CD4-positive, alpha-beta T cell (primary cell): ENCODE data around the gene PTX3. TPM values are rescaled to one million over a fixed set of nuclear protein-coding genes. Genes with fewer than 3 reads are reported as not detected.

Experiments
- ATAC-seq: fragments of 200-7000 bp; cut with Tn5 transposase; one replicate; pipeline ENCODE4 v1.10.0; 2022; ENCODE audit warnings: mild to moderate bottlenecking; ENCODE audit not compliant: poor library complexity
- CTCF ChIA-PET: fragments of 350-600 bp; sonication (Branson Sonifier 250); formaldehyde crosslinking; loops from one replicate; lab custom pipeline; 2021; ENCODE audit warnings: antibody characterized with exemption, inconsistent platforms; lab: Charles Lee
- POLR2A ChIA-PET: fragments of 350-600 bp; sonication (Branson Sonifier 250); formaldehyde crosslinking; loops from one replicate; lab custom pipeline; 2021; ENCODE audit warnings: antibody characterized with exemption, inconsistent platforms; lab: Charles Lee
- DNase-seq, 14 experiments: peaks; one replicate each; pipeline ENCODE4 v3.0.0-alpha.2; 2013 to 2020; ENCODE audit warnings: mixed read lengths in 2 of 14
- H3K27ac ChIP-seq, 2 donors: one replicate each; pipeline versions ENCODE4 v1.5.1 to v1.7.0; 2013; ENCODE audit warnings: low read length in 2 of 2, low read depth in 1 of 2, mild to moderate bottlenecking in 1 of 2
- H3K27me3 ChIP-seq, 2 experiments: 1 replicate in 1 of 2; 2 replicates in 1 of 2; pipeline versions ENCODE4 v1.6.1 to v1.7.0; 2013; ENCODE audit warnings: low read length in 2 of 2, control low read depth in 1 of 2, mild to moderate bottlenecking in 1 of 2, moderate library complexity in 1 of 2; ENCODE audit not compliant: insufficient read depth in 2 of 2, control insufficient read depth in 1 of 2
- H3K36me3 ChIP-seq: one replicate; pipeline ENCODE4 v1.6.1; 2013; ENCODE audit warnings: low read length, control low read depth; ENCODE audit not compliant: insufficient read depth
- H3K4me1 ChIP-seq: one replicate; pipeline ENCODE4 v1.6.1; 2013; ENCODE audit warnings: low read length, control low read depth; ENCODE audit not compliant: insufficient read depth
- H3K4me3 ChIP-seq: one replicate; pipeline ENCODE4 v1.5.1; 2013; ENCODE audit warnings: mild to moderate bottlenecking, low read length, moderate library complexity
- H3K9me3 ChIP-seq, 2 experiments: 1 replicate in 1 of 2; 2 replicates in 1 of 2; pipeline versions ENCODE4 v1.6.1 to v1.7.0; 2013; ENCODE audit warnings: low read length in 2 of 2, mild to moderate bottlenecking in 2 of 2, control low read depth in 1 of 2, moderate library complexity in 1 of 2; ENCODE audit not compliant: control insufficient read depth in 1 of 2, insufficient read depth in 1 of 2
- H3K27ac Mint-ChIP-seq: one replicate; pipeline ENCODE4 v1.8.0; 2020; ENCODE audit warnings: mixed read lengths
- H3K27me3 Mint-ChIP-seq: one replicate; pipeline ENCODE4 v1.8.0; 2021; ENCODE audit warnings: mixed read lengths
- H3K36me3 Mint-ChIP-seq: one replicate; pipeline ENCODE4 v1.8.0; 2021; ENCODE audit warnings: low read depth, mixed read lengths
- H3K4me1 Mint-ChIP-seq: one replicate; pipeline ENCODE4 v1.8.0; 2021; ENCODE audit warnings: low read depth, mixed read lengths
- H3K4me3 Mint-ChIP-seq: one replicate; pipeline ENCODE4 v1.8.0; 2020; ENCODE audit warnings: mild to moderate bottlenecking, mixed read lengths
- H3K9me3 Mint-ChIP-seq: one replicate; pipeline ENCODE4 v1.8.0; 2020; ENCODE audit warnings: mixed read lengths
- CTCF ChIP-seq: fragments of 200-600 bp; IDR thresholded peaks from one replicate; pipeline ENCODE4 v1.8.0; 2022; ENCODE audit warnings: antibody characterized with exemption, mild to moderate bottlenecking
- intact Hi-C, 2 experiments: fragments of 100-400 bp; cut with DNase I in 1 of 2; cut with micrococcal nuclease in 1 of 2; formaldehyde crosslinking; loops; one replicate each; pipeline versions ENCODE4 v1.15.1 to v1.9.0; 2023 to 2025; cut with DNase I, micrococcal nuclease
- total RNA-seq, 174 experiments: library from RNA in 2 of 174; stranded (reverse) in 2 of 174; gene quantifications; one replicate each; pipeline ENCODE4 v1.2.3 and lab custom pipeline; 2021 to 2026

The PTX3 gene
- total RNA-seq, 2 experiments from 2014 or later, result 0.16 to 0.34 TPM

GRCh38 chr3:157429708-157430107, 6.9 kb upstream of the PTX3 start:
- DNase-seq (peak in 2 of 14 experiments; percentile 33 to 44), ATAC-seq (no peak)
- H3K36me3 Mint-ChIP-seq, result no peaks in the 10 kb centered on the region
- Histone ChIP-seq H3K9me3 (no peaks in the 10 kb centered on the region), H3K27ac (no peak overlapping the region), H3K27me3 (no peaks in the 10 kb centered on the region), H3K4me1 (no peaks in the 10 kb centered on the region), H3K4me3 (no peak overlapping the region), H3K36me3 (no peaks in the 10 kb centered on the region)
- no peak overlapping the region for H3K27ac Mint-ChIP-seq
- H3K9me3 Mint-ChIP-seq, result peaks cover 4% of the 10 kb centered on the region
- ChIA-PET POLR2A (no interaction called here), CTCF (no interaction called here)
- intact Hi-C loops, result no loop called here
- peaks cover 11% of the 10 kb centered on the region for H3K27me3 Mint-ChIP-seq
- no peaks in the 10 kb centered on the region for H3K4me1 Mint-ChIP-seq
- no peak overlapping the region for H3K4me3 Mint-ChIP-seq
- TF ChIP-seq CTCF, result no peak

- Mint-ChIP-seq H3K9me3 (no peaks in the 10 kb centered on the region), H3K4me3 (no peak overlapping the region), H3K27ac (no peak overlapping the region), H3K36me3 (no peaks in the 10 kb centered on the region), H3K4me1 (peaks cover 6% of the 10 kb centered on the region), H3K27me3 (peaks cover 53% of the 10 kb centered on the region)
- Histone ChIP-seq H3K27me3 (peaks cover 15 to 33% of the 10 kb centered on the region in 2 experiments), H3K4me1 (peaks cover 5% of the 10 kb centered on the region), H3K4me3 (no peak overlapping the region), H3K27ac (no peak overlapping the region), H3K36me3 (no peaks in the 10 kb centered on the region), H3K9me3 (peaks cover 0 to 5% of the 10 kb centered on the region in 2 experiments)
- CTCF ChIA-PET, result no interaction called here
- ATAC-seq, result no peak
- POLR2A ChIA-PET, result no interaction called here
- no peak for DNase-seq
- intact Hi-C loops, result no loop called here
- TF ChIP-seq CTCF, result no peak
These were observed 1.6 kb downstream of the PTX3 start for GRCh38 chr3:157438194-157438730.

- Mint-ChIP-seq H3K4me3 (no peak overlapping the region), H3K4me1 (peaks cover 6% of the 10 kb centered on the region), H3K27me3 (peaks cover 34% of the 10 kb centered on the region), H3K36me3 (no peaks in the 10 kb centered on the region), H3K27ac (no peak overlapping the region), H3K9me3 (no peaks in the 10 kb centered on the region)
- CTCF ChIA-PET, result no interaction called here
- no peak overlapping the region for H3K4me3 ChIP-seq
- peaks cover 15 to 22% of the 10 kb centered on the region in 2 experiments for H3K27me3 ChIP-seq
- DNase-seq (no peak), ATAC-seq (no peak)
- peaks cover 0 to 5% of the 10 kb centered on the region in 2 experiments for H3K9me3 ChIP-seq
- no peaks in the 10 kb centered on the region for H3K36me3 ChIP-seq
- POLR2A ChIA-PET, result no interaction called here
- no peak for TF ChIP-seq CTCF
- intact Hi-C loops, result no loop called here
- H3K4me1 ChIP-seq, result peaks cover 5% of the 10 kb centered on the region
- H3K27ac ChIP-seq, result no peak overlapping the region
These were observed 4.5 kb downstream of the PTX3 start for GRCh38 chr3:157441102-157441624.
